ENCODE results near the gene GPC3.

DNA sequence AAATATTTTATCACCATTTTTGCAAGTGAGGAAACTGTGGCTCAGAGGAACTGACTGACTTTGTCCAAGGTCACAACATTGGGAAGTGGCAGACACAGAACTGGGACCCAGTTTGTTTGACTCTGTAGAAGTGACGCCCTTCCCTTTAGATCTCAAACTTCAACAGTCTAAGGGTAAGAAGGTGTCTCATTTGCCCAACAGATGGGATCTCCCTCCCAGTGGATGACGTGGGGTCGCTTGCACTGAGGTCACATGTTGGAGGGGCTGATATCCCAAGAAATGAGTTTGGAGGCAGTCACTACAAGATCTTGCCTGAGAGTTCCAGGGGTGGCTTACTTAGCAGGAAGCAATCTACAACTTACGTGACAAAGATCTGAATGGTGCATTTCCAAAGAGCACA, 397.6 kb downstream of the GPC3 start:
- TF ChIP-seq RAD21 (IDR thresholded peaks at IDR 0.05; ENCODE audit: low read length) (no peak), POLR2A (IDR thresholded peaks at IDR 0.05; ENCODE audit: low read depth, low read length) (no peak), RCOR1 (IDR thresholded peaks at IDR 0.05; ENCODE audit: insufficient replicate concordance, low read length) (no peak), MAFK (IDR thresholded peaks at IDR 0.05; ENCODE audit: low read depth, low read length) (no peak), RFX5 (IDR thresholded peaks at IDR 0.05; ENCODE audit: low read depth, low read length) (no peak)
- TF ChIP-seq, protein P1, sequence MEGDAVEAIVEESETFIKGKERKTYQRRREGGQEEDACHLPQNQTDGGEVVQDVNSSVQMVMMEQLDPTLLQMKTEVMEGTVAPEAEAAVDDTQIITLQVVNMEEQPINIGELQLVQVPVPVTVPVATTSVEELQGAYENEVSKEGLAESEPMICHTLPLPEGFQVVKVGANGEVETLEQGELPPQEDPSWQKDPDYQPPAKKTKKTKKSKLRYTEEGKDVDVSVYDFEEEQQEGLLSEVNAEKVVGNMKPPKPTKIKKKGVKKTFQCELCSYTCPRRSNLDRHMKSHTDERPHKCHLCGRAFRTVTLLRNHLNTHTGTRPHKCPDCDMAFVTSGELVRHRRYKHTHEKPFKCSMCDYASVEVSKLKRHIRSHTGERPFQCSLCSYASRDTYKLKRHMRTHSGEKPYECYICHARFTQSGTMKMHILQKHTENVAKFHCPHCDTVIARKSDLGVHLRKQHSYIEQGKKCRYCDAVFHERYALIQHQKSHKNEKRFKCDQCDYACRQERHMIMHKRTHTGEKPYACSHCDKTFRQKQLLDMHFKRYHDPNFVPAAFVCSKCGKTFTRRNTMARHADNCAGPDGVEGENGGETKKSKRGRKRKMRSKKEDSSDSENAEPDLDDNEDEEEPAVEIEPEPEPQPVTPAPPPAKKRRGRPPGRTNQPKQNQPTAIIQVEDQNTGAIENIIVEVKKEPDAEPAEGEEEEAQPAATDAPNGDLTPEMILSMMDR (conservative IDR thresholded peaks at IDR 0.05; ENCODE audit: low read depth, low read length) = no peak

Data from IMR-90 (cell line).